Heart left ventricle (tissue), 16 donors: Measurements from ENCODE around the gene ABTB2. TPM values are rescaled to one million over a fixed set of nuclear protein-coding genes. Genes with fewer than 3 reads are reported as not detected.

Source experiments
- ATAC-seq, 4 donors: fragments of 200-7000 bp; cut with Tn5 transposase; one replicate each; pipeline ENCODE4 v1.9.1; 2020 to 2022; ENCODE audit warnings: moderate library complexity in 4 of 4, mild to moderate bottlenecking in 3 of 4, moderate number of reproducible peaks in 1 of 4
- DNase-seq, 5 donors: peaks; one replicate each; pipeline ENCODE4 v3.0.0-alpha.2; 2020
- H3K27ac ChIP-seq, 12 donors: fragments of 200-600 bp; sonication (generic) in 4 of 12; one replicate each; pipeline versions ENCODE4 v1.5.0 to v1.8.0; 2016 to 2022; ENCODE audit warnings: mild to moderate bottlenecking in 2 of 12
- H3K27me3 ChIP-seq, 9 donors: fragments of 200-600 bp; sonication (generic) in 2 of 9; one replicate each; pipeline versions ENCODE4 v1.5.1 to v1.8.0; 2016 to 2022; ENCODE audit warnings: mild to moderate bottlenecking in 3 of 9
- H3K36me3 ChIP-seq, 9 donors: fragments of 200-600 bp; sonication (generic) in 2 of 9; one replicate each; pipeline versions ENCODE4 v1.5.0 to v1.8.0; 2018 to 2022; ENCODE audit warnings: mild to moderate bottlenecking in 2 of 9
- H3K4me1 ChIP-seq, 12 donors: fragments of 200-600 bp; sonication (generic) in 4 of 12; one replicate each; pipeline versions ENCODE4 v1.5.0 to v1.8.0; 2016 to 2022; ENCODE audit warnings: mild to moderate bottlenecking in 3 of 12
- H3K4me3 ChIP-seq, 12 donors: fragments of 200-600 bp; sonication (generic) in 4 of 12; one replicate each; pipeline versions ENCODE4 v1.5.0 to v1.8.0; 2017 to 2022; ENCODE audit warnings: mild to moderate bottlenecking in 9 of 12, moderate library complexity in 4 of 12
- H3K9me3 ChIP-seq, 12 donors: fragments of 200-600 bp; sonication (generic) in 4 of 12; one replicate each; pipeline versions ENCODE4 v1.5.0 to v1.8.0; 2016 to 2022; ENCODE audit warnings: mild to moderate bottlenecking in 1 of 12
- POLR2A ChIP-seq, 2 donors: fragments of 450-650 bp; IDR thresholded peaks; one replicate each; pipeline ENCODE4 v1.6.1; 2017; ENCODE audit warnings: antibody characterized with exemption in 2 of 2, mild to moderate bottlenecking in 2 of 2, moderate library complexity in 2 of 2
- WGBS, 4 donors: extraction: QIAGEN DNeasy Blood & Tissue Kit in 2 of 4; methylation state at CpG; one replicate each; pipeline versions ENCODE4 v1.1.5 to v1.1.7; 2013 to 2018; 5-methylcytosine and 5-hydroxymethylcytosine counted together
- intact Hi-C, 10 donors: fragments of 100-400 bp; cut with DNase I; formaldehyde crosslinking; loops; one replicate each; pipeline versions ENCODE4 v1.11.1 to v1.14.2; 2022
- polyA plus RNA-seq, 2 donors: library from polyadenylated mRNA; stranded (reverse); fragments of 200-250 nt; gene quantifications; one replicate each; pipeline ENCODE4 v1.2.3, GENCODE V29; 2013
- total RNA-seq, 9 donors: library from RNA; depleted of rRNA in 2 of 9; stranded (reverse); fragments of >200 nt in 2 of 9; fragmentation: NEBNext Ultra II Directional in 3 of 9; extraction: Animal tissue kit (Norgen Biotek cat#: 25700) in 3 of 9; gene quantifications; one replicate each; pipeline versions ENCODE4 v1.1.0 to v1.2.4, GENCODE V29; 2016 to 2023
- TF ChIP-seq, protein P1 (sequence below), 12 donors: fragments of 200-600 bp; sonication (generic) in 4 of 12; IDR thresholded peaks; one replicate each; pipeline versions ENCODE4 v1.5.0 to v1.8.0; 2018 to 2022; ENCODE audit warnings: antibody characterized with exemption in 12 of 12, mild to moderate bottlenecking in 5 of 12
- donor health status: ischemic (EF 13 %, LVEDD 7.1; RV severe dilation, severe dysfunction).
- donor health status: healthy with polysubstance abuse.
- donor health status: DM: no; HTN: yes; CAD: no.
- donor health status: DM: no; HTN: no; CAD: no.
- donor health status: ischemic (EF 25% LVEDD 6.9; RV normal size, moderate dysfunction).
- donor health status: ischemic (EF 25% LVEDD 5.7; RV mildly dilated, moderate dysfunction).
- donor health status: healthy.
- donor health status: DM: yes; HTN: yes; CAD: no.
- donor health status: ischemic (EF 35%, LVEDD 5.7; RV mildly dilated, moderate dysfunction).
- donor health status: nonischemic (EF 11% LVEDD 7.7; RV severe dilation, severe dysfunction).
- donor health status: DM: yes; HTN: yes; CAD: no.
- donor health status: PGD.
- donor health status: ischemic (EF 29% LVEDD 5.4; RV normal size, mild dysfunction).
- donor health status: nonischemic (EF 23%, LVEDD 6.1; RV moderate dilation, normal function).

The ABTB2 gene
- total and polyA plus RNA-seq, 11 donors = 3.3 to 27.1 (median 12.5) TPM

DNA sequence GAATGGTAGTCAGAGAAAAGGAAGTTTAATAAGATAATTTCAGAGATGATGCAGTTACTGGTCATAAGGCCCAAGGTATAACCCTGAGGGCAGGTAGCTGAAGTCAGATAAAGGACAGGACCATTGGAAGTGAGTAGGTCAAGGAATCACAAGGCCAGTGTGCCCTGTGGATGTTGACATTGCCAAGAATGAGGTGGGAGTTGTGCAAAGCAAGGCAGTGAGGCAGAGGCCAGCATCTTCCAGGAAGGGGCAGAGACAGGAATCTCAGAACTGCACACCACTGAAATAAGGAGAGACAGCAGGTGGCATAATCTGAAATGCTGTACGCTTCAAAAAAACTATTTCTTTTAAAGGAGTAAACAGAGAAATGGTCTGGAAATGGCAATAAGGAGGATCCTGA, 61.4 kb downstream of the ABTB2 start:
- no peak for DNase-seq
- no peak for TF ChIP-seq POLR2A (IDR thresholded peaks at IDR 0.05)
- TF ChIP-seq, protein P1, sequence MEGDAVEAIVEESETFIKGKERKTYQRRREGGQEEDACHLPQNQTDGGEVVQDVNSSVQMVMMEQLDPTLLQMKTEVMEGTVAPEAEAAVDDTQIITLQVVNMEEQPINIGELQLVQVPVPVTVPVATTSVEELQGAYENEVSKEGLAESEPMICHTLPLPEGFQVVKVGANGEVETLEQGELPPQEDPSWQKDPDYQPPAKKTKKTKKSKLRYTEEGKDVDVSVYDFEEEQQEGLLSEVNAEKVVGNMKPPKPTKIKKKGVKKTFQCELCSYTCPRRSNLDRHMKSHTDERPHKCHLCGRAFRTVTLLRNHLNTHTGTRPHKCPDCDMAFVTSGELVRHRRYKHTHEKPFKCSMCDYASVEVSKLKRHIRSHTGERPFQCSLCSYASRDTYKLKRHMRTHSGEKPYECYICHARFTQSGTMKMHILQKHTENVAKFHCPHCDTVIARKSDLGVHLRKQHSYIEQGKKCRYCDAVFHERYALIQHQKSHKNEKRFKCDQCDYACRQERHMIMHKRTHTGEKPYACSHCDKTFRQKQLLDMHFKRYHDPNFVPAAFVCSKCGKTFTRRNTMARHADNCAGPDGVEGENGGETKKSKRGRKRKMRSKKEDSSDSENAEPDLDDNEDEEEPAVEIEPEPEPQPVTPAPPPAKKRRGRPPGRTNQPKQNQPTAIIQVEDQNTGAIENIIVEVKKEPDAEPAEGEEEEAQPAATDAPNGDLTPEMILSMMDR (IDR thresholded peaks at IDR 0.05) = no peak
- Histone ChIP-seq H3K36me3 (no peaks in the 10 kb centered on the region), H3K27ac (no peak overlapping the region), H3K27me3 (no peaks in the 10 kb centered on the region), H3K9me3 (no peaks in the 10 kb centered on the region), H3K4me1 (peaks cover 0 to 6% (median 0%) of the 10 kb centered on the region in 12 donors), H3K4me3 (no peak overlapping the region)
- intact Hi-C loops = no loop called here
- WGBS, 4 donors = 78 to 91% (median 83%) methylated on average over 1 of the region's 1 CpG
- no peak for ATAC-seq

DNA sequence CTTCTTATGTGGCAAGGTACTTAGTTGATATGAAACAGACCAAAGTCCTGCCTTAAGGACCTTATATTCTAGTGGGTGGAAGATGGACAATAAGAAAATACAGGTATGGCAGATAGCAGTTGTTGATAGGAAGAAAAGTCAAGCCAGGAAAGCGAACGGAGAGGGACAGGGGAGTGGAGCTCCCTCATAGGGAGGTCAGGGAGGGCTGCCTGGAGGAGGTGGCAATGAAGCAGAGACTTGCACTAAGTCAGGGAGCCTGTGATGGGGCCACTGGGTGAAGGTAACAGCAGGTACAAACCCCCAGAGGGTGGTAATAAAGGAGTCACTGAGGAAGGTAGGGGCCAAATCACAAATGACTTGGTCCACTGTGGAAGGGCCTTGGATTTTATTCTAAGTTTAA, 65.3 kb downstream of the ABTB2 start:
- no peak overlapping the region for H3K4me3 ChIP-seq
- H3K4me1 ChIP-seq = peaks cover 0 to 17% (median 0%) of the 10 kb centered on the region in 12 donors
- TF ChIP-seq, protein P1 (IDR thresholded peaks at IDR 0.05) = no peak
- no peak for TF ChIP-seq POLR2A (IDR thresholded peaks at IDR 0.05)
- no peak for ATAC-seq
- H3K36me3 ChIP-seq = no peaks in the 10 kb centered on the region
- no peaks in the 10 kb centered on the region for H3K27me3 ChIP-seq
- intact Hi-C loops = no loop called here
- H3K27ac ChIP-seq = no peak overlapping the region
- no peaks in the 10 kb centered on the region for H3K9me3 ChIP-seq
- WGBS, 4 donors = 40 to 48% (median 44%) methylated on average over 2 of the region's 2 CpGs
- no peak for DNase-seq

DNA sequence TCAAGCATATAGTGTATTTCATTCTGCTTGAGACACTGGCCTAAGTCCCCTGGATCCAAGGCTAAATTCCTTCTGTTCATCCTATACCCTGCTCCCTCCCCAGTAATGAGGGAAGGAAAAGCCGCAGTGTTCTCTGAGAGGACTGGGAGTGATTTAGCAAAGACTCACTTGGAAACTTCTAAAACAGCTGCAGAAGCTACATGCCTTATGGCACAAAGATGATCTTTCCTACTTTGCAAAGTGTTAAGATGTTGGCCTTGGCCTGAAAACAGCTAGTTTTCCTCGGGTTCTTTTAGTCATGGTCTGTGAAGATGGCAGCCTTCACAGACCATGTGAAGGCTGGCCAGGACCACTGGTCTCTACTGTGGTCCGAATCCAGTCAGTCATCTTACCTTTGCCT, 65.7 kb downstream of the ABTB2 start:
- TF ChIP-seq, protein P1 (IDR thresholded peaks at IDR 0.05) = no peak

DNA sequence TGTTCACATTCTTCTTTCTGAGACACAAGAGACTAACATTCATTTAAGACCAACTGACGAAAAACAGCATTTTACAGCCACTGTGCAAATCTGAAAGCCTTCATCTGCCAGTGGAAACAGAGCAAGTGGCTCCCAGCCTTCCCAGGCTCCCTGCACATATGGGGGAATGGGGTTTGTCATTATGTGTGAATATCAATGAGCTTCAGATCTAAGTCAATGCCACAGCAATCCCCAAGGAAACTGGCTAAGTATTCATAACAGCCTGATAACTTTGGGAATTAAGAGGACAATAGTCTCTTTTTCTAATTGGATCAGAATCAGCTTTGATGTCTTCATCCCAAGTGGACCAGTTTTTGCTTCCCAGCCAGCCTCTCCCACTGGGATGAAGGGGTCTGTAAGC, 66.9 kb downstream of the ABTB2 start:
- WGBS, 4 donors = 0% methylated on average over 1 of the region's 1 CpG
- TF ChIP-seq, protein P1 (IDR thresholded peaks at IDR 0.05) = no peak
- no peak for TF ChIP-seq POLR2A (IDR thresholded peaks at IDR 0.05)
- H3K36me3 ChIP-seq = no peaks in the 10 kb centered on the region
- ATAC-seq (no peak), DNase-seq (no peak)
- intact Hi-C loops = no loop called here
- no peak overlapping the region for H3K4me3 ChIP-seq
- H3K9me3 ChIP-seq = no peaks in the 10 kb centered on the region
- H3K27me3 ChIP-seq = no peaks in the 10 kb centered on the region
- no peak overlapping the region for H3K27ac ChIP-seq
- H3K4me1 ChIP-seq = peaks cover 0 to 17% (median 0%) of the 10 kb centered on the region in 12 donors

More for the DNA sequence above, 65.7 kb downstream of the ABTB2 start:
- Histone ChIP-seq H3K36me3 (no peaks in the 10 kb centered on the region), H3K4me3 (no peak overlapping the region), H3K9me3 (no peaks in the 10 kb centered on the region), H3K27ac (no peak overlapping the region), H3K27me3 (no peaks in the 10 kb centered on the region), H3K4me1 (peaks cover 0 to 17% (median 0%) of the 10 kb centered on the region in 12 donors)
- ATAC-seq (no peak), DNase-seq (no peak)
- intact Hi-C loops = no loop called here
- WGBS, 4 donors = 86 to 96% (median 90%) methylated on average over 3 of the region's 3 CpGs
